Loucy (cell line): ENCODE results near the gene SLC35F1.
A peak's percentile ranks its signal among the peaks of the same experiment; 100 is the strongest.

Experiments
- H2AFZ ChIP-seq: fragments of 200-600 bp; sonication (generic); 2 replicates; pipeline ENCODE4 v1.6.0; 2016; ENCODE audit warnings: antibody characterized with exemption, mild to moderate bottlenecking, low read length, moderate library complexity
- H3F3A ChIP-seq: fragments of 200-600 bp; 2 replicates; pipeline ENCODE4 v1.6.0; 2016; ENCODE audit warnings: antibody characterized with exemption, low read depth, mild to moderate bottlenecking
- H3K27me3 ChIP-seq: fragments of 200-600 bp; sonication (generic); 2 replicates; pipeline ENCODE4 v1.6.1; 2014; ENCODE audit warnings: low read length, mild to moderate bottlenecking; ENCODE audit not compliant: insufficient read depth, poor library complexity, severe bottlenecking
- H3K36me3 ChIP-seq: fragments of 200-600 bp; sonication (generic); 2 replicates; pipeline ENCODE4 v1.6.1; 2016; ENCODE audit warnings: low read length; ENCODE audit not compliant: insufficient read depth
- H3K4me1 ChIP-seq: fragments of 200-600 bp; sonication (generic); 2 replicates; pipeline ENCODE4 v1.5.1; 2014; ENCODE audit warnings: low read length, mild to moderate bottlenecking; ENCODE audit not compliant: insufficient read depth, poor library complexity, severe bottlenecking
- H3K4me2 ChIP-seq: fragments of 200-600 bp; sonication (generic); 2 replicates; pipeline ENCODE4 v1.6.0; 2014; ENCODE audit warnings: antibody characterized with exemption, low read length, low read depth, mild to moderate bottlenecking; ENCODE audit not compliant: poor library complexity, severe bottlenecking
- H3K4me3 ChIP-seq: fragments of 200-600 bp; sonication (generic); 2 replicates; pipeline ENCODE4 v1.5.1; 2014; ENCODE audit warnings: low read length, mild to moderate bottlenecking, mixed read lengths; ENCODE audit not compliant: poor library complexity, severe bottlenecking
- H3K79me2 ChIP-seq: fragments of 200-600 bp; sonication (generic); 2 replicates; pipeline ENCODE4 v1.6.1; 2014; ENCODE audit warnings: low read length; ENCODE audit not compliant: insufficient read depth
- H3K9ac ChIP-seq: fragments of 200-600 bp; sonication (generic); 2 replicates; pipeline ENCODE4 v1.6.0; 2014; ENCODE audit warnings: mild to moderate bottlenecking, low read depth, low read length, moderate library complexity; ENCODE audit not compliant: poor library complexity, severe bottlenecking
- H3K9me2 ChIP-seq: fragments of 200-600 bp; sonication (generic); replicated peaks from 2 replicates; pipeline ENCODE4 v1.6.1; 2016; ENCODE audit warnings: low read depth, low read length, mixed read lengths
- H3K9me3 ChIP-seq: fragments of 200-600 bp; sonication (generic); 2 replicates; pipeline ENCODE4 v1.6.1; 2014; ENCODE audit warnings: mild to moderate bottlenecking, antibody characterized with exemption, low read length, low read depth; ENCODE audit not compliant: insufficient read depth
- H4K20me1 ChIP-seq: fragments of 200-600 bp; sonication (generic); 2 replicates; pipeline ENCODE4 v1.6.0; 2014; ENCODE audit warnings: antibody characterized with exemption, low read length, mild to moderate bottlenecking; ENCODE audit not compliant: insufficient read depth, poor library complexity, severe bottlenecking
- CTCF ChIP-seq: fragments of 200-600 bp; sonication (generic); conservative IDR thresholded peaks from 2 replicates; pipeline ENCODE4 v1.5.1; 2014; ENCODE audit warnings: mild to moderate bottlenecking, antibody characterized with exemption, low read length
- EZH2phosphoT487 ChIP-seq: fragments of 200-600 bp; IDR thresholded peaks from 2 replicates; pipeline ENCODE4 v1.6.1; 2018; ENCODE audit warnings: antibody characterized with exemption, mild to moderate bottlenecking, moderate library complexity, borderline replicate concordance

Gene SLC35F1

GRCh38 chr6:118263921-118264486 lies 356.9 kb downstream of the SLC35F1 start:
- TF ChIP-seq CTCF (peak; percentile 76), EZH2phosphoT487 (no peak)
- H3K9me3 ChIP-seq = no peaks in the 10 kb centered on the region
- no peaks in the 10 kb centered on the region for H3K36me3 ChIP-seq

GRCh38 chr6:118269659-118270058 lies 362.6 kb downstream of the SLC35F1 start:
- no peaks in the 10 kb centered on the region for H3K9me3 ChIP-seq
- no peaks in the 10 kb centered on the region for H3K27me3 ChIP-seq
- no peaks in the 10 kb centered on the region for H3K9me2 ChIP-seq
- TF ChIP-seq EZH2phosphoT487 (no peak), CTCF (no peak)
- no peak overlapping the region for H2AFZ ChIP-seq
- no peaks in the 10 kb centered on the region for H3F3A ChIP-seq
- no peaks in the 10 kb centered on the region for H3K4me1 ChIP-seq
- no peaks in the 10 kb centered on the region for H3K36me3 ChIP-seq
- no peak overlapping the region for H3K4me2 ChIP-seq
- no peak overlapping the region for H3K4me3 ChIP-seq
- H3K9ac ChIP-seq = no peak overlapping the region
- no peaks in the 10 kb centered on the region for H4K20me1 ChIP-seq
- H3K79me2 ChIP-seq = no peaks in the 10 kb centered on the region

More at GRCh38 chr6:118263921-118264486, 356.9 kb downstream of the SLC35F1 start:
- no peaks in the 10 kb centered on the region for H3F3A ChIP-seq
- no peaks in the 10 kb centered on the region for H4K20me1 ChIP-seq
- no peaks in the 10 kb centered on the region for H3K27me3 ChIP-seq
- H3K4me1 ChIP-seq = no peaks in the 10 kb centered on the region
- H3K4me2 ChIP-seq = no peak overlapping the region
- H3K4me3 ChIP-seq = no peak overlapping the region
- H2AFZ ChIP-seq = no peak overlapping the region
- H3K79me2 ChIP-seq = no peaks in the 10 kb centered on the region
- H3K9me2 ChIP-seq = no peaks in the 10 kb centered on the region
- H3K9ac ChIP-seq = no peak overlapping the region

GRCh38 chr6:118277631-118278030 lies 370.6 kb downstream of the SLC35F1 start:
- Histone ChIP-seq H3K9ac (no peak overlapping the region), H3K27me3 (no peaks in the 10 kb centered on the region), H3K4me1 (no peaks in the 10 kb centered on the region), H3F3A (no peaks in the 10 kb centered on the region), H3K36me3 (no peaks in the 10 kb centered on the region), H4K20me1 (no peaks in the 10 kb centered on the region), H3K9me2 (no peaks in the 10 kb centered on the region), H2AFZ (no peak overlapping the region), H3K4me2 (no peak overlapping the region), H3K9me3 (no peaks in the 10 kb centered on the region), H3K79me2 (no peaks in the 10 kb centered on the region), H3K4me3 (no peak overlapping the region)
- TF ChIP-seq EZH2phosphoT487 (no peak), CTCF (no peak)
